ENCODE results near the gene STX19. TPM values are rescaled to one million over a fixed set of nuclear protein-coding genes. Genes with fewer than 3 reads are reported as not detected.
A peak's percentile ranks its signal among the peaks of the same experiment; 100 is the strongest.

The STX19 gene
- total and polyA plus RNA-seq, 2 of the 13 experiments (the other 11 are each of a cell fraction or from before 2014, with no cell fraction given), result not detected

DNA sequence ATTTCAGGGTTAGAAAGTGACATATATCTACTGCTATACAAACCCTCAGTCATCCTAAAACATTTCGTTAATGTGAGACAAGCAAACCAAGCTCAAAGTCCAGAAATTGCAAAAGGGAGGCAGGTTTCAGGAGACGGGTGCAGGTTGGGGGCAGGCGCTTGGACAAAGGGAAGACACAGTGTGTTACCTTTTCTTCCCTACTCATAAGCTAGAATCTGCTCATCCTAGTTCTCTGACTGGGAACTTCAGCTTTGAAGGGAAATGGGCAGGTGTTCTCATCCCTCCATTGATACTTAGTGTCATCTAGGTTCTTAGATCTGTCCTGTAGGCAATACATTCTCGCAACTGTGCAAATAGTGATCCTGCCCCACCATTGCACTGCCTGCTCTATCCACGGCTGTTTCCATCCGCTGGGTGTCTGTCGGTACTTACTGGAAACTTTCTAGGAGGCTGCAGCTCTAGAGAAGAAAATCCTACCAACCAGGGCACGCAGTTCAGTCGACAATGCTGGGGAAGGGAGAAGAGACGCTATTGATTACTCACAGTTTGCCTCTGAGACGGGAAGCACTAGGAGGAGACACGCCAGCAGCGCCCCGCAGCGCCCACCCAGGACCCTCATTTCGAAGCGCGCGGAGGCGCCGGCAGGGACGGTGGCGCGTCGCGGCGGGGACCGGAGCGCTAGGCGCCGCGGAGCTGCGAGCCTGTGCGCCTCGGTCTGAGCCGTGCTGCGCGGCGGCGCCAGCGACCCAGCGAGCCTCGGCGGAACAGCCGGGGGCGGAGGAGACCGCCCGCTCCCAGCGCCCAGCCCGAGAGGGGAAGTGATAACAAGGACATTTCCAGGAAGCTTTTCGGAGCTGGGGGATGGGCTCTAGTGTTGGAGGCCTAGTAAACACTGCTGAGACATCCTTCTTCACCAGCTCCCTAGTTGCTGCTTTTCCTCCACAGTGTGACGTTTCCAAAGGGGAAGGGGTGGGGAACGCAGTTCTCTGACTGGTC is 55.0 kb downstream of the STX19 start, which contains the start of gene PROS1 (continued):
- TF ChIP-seq, protein P1, sequence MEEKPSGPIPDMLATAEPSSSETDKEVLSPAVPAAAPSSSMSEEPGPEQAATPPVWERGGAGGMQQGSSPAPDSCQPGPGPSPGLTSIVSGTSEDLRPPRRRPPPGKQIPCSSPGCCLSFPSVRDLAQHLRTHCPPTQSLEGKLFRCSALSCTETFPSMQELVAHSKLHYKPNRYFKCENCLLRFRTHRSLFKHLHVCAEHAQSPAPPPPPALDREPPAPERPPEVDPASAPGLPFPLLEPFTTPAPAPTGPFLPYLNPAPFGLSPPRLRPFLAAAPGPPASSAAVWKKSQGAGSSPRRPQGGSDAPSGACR (CRISPR knock-in tag; IDR thresholded peaks at IDR 0.05), result 0 out of 2 replicates have a peak, but pooled peaks have one; percentile 70
- TF ChIP-seq ZNF318 (CRISPR knock-in tag; IDR thresholded peaks at IDR 0.05), result no peak
- TF ChIP-seq, protein P2, sequence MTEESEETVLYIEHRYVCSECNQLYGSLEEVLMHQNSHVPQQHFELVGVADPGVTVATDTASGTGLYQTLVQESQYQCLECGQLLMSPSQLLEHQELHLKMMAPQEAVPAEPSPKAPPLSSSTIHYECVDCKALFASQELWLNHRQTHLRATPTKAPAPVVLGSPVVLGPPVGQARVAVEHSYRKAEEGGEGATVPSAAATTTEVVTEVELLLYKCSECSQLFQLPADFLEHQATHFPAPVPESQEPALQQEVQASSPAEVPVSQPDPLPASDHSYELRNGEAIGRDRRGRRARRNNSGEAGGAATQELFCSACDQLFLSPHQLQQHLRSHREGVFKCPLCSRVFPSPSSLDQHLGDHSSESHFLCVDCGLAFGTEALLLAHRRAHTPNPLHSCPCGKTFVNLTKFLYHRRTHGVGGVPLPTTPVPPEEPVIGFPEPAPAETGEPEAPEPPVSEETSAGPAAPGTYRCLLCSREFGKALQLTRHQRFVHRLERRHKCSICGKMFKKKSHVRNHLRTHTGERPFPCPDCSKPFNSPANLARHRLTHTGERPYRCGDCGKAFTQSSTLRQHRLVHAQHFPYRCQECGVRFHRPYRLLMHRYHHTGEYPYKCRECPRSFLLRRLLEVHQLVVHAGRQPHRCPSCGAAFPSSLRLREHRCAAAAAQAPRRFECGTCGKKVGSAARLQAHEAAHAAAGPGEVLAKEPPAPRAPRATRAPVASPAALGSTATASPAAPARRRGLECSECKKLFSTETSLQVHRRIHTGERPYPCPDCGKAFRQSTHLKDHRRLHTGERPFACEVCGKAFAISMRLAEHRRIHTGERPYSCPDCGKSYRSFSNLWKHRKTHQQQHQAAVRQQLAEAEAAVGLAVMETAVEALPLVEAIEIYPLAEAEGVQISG (CRISPR knock-in tag; IDR thresholded peaks at IDR 0.05), result peak; percentile 72
- TF ChIP-seq, protein P3, sequence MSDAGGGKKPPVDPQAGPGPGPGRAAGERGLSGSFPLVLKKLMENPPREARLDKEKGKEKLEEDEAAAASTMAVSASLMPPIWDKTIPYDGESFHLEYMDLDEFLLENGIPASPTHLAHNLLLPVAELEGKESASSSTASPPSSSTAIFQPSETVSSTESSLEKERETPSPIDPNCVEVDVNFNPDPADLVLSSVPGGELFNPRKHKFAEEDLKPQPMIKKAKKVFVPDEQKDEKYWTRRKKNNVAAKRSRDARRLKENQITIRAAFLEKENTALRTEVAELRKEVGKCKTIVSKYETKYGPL (CRISPR knock-in tag; IDR thresholded peaks at IDR 0.05), result 0 out of 2 replicates have a peak, but pooled peaks have one; percentile 16
- TF ChIP-seq, protein P4, sequence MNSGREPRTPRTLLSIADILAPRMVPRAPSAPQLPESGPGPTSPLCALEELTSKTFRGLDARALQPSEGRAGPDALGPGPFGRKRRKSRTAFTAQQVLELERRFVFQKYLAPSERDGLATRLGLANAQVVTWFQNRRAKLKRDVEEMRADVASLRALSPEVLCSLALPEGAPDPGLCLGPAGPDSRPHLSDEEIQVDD (CRISPR knock-in tag; IDR thresholded peaks at IDR 0.05; ENCODE audit: borderline replicate concordance), result no peak
- TF ChIP-seq, protein P5, sequence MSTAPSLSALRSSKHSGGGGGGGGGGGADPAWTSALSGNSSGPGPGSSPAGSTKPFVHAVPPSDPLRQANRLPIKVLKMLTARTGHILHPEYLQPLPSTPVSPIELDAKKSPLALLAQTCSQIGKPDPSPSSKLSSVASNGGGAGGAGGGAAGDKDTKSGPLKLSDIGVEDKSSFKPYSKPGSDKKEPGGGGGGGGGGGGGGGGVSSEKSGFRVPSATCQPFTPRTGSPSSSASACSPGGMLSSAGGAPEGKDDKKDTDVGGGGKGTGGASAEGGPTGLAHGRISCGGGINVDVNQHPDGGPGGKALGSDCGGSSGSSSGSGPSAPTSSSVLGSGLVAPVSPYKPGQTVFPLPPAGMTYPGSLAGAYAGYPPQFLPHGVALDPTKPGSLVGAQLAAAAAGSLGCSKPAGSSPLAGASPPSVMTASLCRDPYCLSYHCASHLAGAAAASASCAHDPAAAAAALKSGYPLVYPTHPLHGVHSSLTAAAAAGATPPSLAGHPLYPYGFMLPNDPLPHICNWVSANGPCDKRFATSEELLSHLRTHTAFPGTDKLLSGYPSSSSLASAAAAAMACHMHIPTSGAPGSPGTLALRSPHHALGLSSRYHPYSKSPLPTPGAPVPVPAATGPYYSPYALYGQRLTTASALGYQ (CRISPR knock-in tag; IDR thresholded peaks at IDR 0.05), result no peak
